GM23338 (cell line): ENCODE data around the gene ATG9A. TPM values are rescaled to one million over a fixed set of nuclear protein-coding genes. Genes with fewer than 3 reads are reported as not detected.

Experiments
- ATAC-seq: fragments of 200-7000 bp; cut with Tn5 transposase; 3 replicates; pipeline ENCODE4 v1.9.1; 2020
- DNase-seq: peaks from one replicate; pipeline ENCODE4 v3.0.0-alpha.2; 2015; ENCODE audit warnings: low spot score
- H2AFZ ChIP-seq: fragments of 200-600 bp; sonication (generic); 2 replicates; pipeline ENCODE4 v1.8.0; 2016; ENCODE audit warnings: antibody characterized with exemption, mild to moderate bottlenecking, moderate library complexity
- H3F3A ChIP-seq: fragments of 200-600 bp; sonication (generic); replicated peaks from 2 replicates; pipeline ENCODE4 v1.8.0; 2017; ENCODE audit warnings: antibody characterized with exemption, mixed run types, low read depth
- H3K27ac ChIP-seq: fragments of 200-600 bp; sonication (generic); 2 replicates; pipeline ENCODE4 v1.6.1; 2016; ENCODE audit warnings: low read depth
- H3K27me3 ChIP-seq: fragments of 200-600 bp; sonication (generic); 2 replicates; pipeline ENCODE4 v1.8.0; 2016; ENCODE audit warnings: mild to moderate bottlenecking, mixed run types, moderate library complexity; ENCODE audit not compliant: insufficient read depth
- H3K36me3 ChIP-seq: fragments of 200-600 bp; sonication (generic); 2 replicates; pipeline ENCODE4 v1.8.0; 2016; ENCODE audit warnings: mild to moderate bottlenecking; ENCODE audit not compliant: insufficient read depth
- H3K4me1 ChIP-seq: fragments of 200-600 bp; sonication (generic); 2 replicates; pipeline ENCODE4 v1.8.0; 2016; ENCODE audit warnings: mild to moderate bottlenecking, moderate library complexity; ENCODE audit not compliant: insufficient read depth
- H3K4me2 ChIP-seq: fragments of 200-600 bp; sonication (generic); 2 replicates; pipeline ENCODE4 v1.7.1; 2017; ENCODE audit warnings: mixed run types
- H3K4me3 ChIP-seq: fragments of 200-600 bp; sonication (generic); 2 replicates; pipeline ENCODE4 v1.6.1; 2016; ENCODE audit warnings: mixed run types
- H3K79me2 ChIP-seq: fragments of 200-600 bp; sonication (generic); replicated peaks from 2 replicates; pipeline ENCODE4 v1.8.0; 2017; ENCODE audit warnings: mild to moderate bottlenecking; ENCODE audit not compliant: insufficient read depth
- H3K9me2 ChIP-seq: fragments of 200-600 bp; sonication (generic); 2 replicates; pipeline ENCODE4 v1.8.0; 2017; ENCODE audit not compliant: insufficient read depth
- H4K20me1 ChIP-seq: fragments of 200-600 bp; sonication (generic); replicated peaks from 2 replicates; pipeline ENCODE4 v1.8.0; 2017; ENCODE audit warnings: mild to moderate bottlenecking; ENCODE audit not compliant: insufficient read depth
- H3K27ac Mint-ChIP-seq: 2 replicates; pipeline ENCODE4 v1.8.0; 2020; ENCODE audit warnings: inconsistent platforms, mild to moderate bottlenecking, moderate library complexity, mixed read lengths
- H3K27me3 Mint-ChIP-seq: 3 replicates; pipeline ENCODE4 v1.8.0; 2022; ENCODE audit warnings: low read depth, mild to moderate bottlenecking, moderate library complexity, mixed read lengths, inconsistent platforms; ENCODE audit not compliant: insufficient read depth, poor library complexity
- H3K36me3 Mint-ChIP-seq: 3 replicates; pipeline ENCODE4 v1.8.0; 2021; ENCODE audit warnings: low read depth, mild to moderate bottlenecking, inconsistent platforms, moderate library complexity, mixed read lengths
- H3K4me1 Mint-ChIP-seq: 3 replicates; pipeline ENCODE4 v1.8.0; 2020; ENCODE audit warnings: mild to moderate bottlenecking, inconsistent platforms, mixed read lengths
- H3K4me3 Mint-ChIP-seq: 3 replicates; pipeline ENCODE4 v1.8.0; 2021; ENCODE audit warnings: moderate library complexity, mild to moderate bottlenecking, inconsistent platforms, mixed read lengths
- H3K9me3 Mint-ChIP-seq: 3 replicates; pipeline ENCODE4 v1.8.0; 2020; ENCODE audit warnings: moderate library complexity, mild to moderate bottlenecking, inconsistent platforms, mixed read lengths
- CREB1 ChIP-seq: fragments of 250-450 bp; sonication (Bioruptor Pico); IDR thresholded peaks from 2 replicates; pipeline ENCODE4 v1.5.0; 2020; ENCODE audit warnings: low read depth, mild to moderate bottlenecking, moderate library complexity
- ETS1 ChIP-seq: IDR thresholded peaks from 2 replicates; pipeline ENCODE4 v1.6.1; 2016; ENCODE audit warnings: antibody characterized with exemption
- EZH2phosphoT487 ChIP-seq: fragments of 200-600 bp; sonication (generic); IDR thresholded peaks from one replicate; pipeline ENCODE4 v1.8.1; 2018; ENCODE audit warnings: antibody characterized with exemption; ENCODE audit not compliant: unreplicated experiment
- POLR2AphosphoS5 ChIP-seq: IDR thresholded peaks from 2 replicates; pipeline ENCODE4 v1.6.1; 2016; ENCODE audit warnings: antibody characterized with exemption, low read depth
- STAT1 ChIP-seq: IDR thresholded peaks from one replicate; pipeline ENCODE4 v1.6.1; 2016; ENCODE audit warnings: antibody characterized with exemption; ENCODE audit not compliant: unreplicated experiment
- ZNF114 ChIP-seq: fragments of 250-450 bp; sonication (Bioruptor Pico); IDR thresholded peaks from 2 replicates; pipeline ENCODE4 v1.5.0; 2020; ENCODE audit warnings: mild to moderate bottlenecking, moderate library complexity
- ZNF331 ChIP-seq: fragments of 250-450 bp; sonication (Bioruptor Pico); IDR thresholded peaks from 2 replicates; pipeline ENCODE4 v1.5.0; 2020; ENCODE audit warnings: low read depth, mild to moderate bottlenecking, moderate library complexity
- polyA plus RNA-seq: library from polyadenylated mRNA; unstranded; fragments of >200 nt; fragmentation: Nextera tagmentation; extraction: Ambion mirVana; gene quantifications from 2 replicates; pipeline ENCODE4 v1.2.1, GENCODE V29; 2016
- total RNA-seq: library from RNA; depleted of rRNA; stranded (reverse); fragments of >200 nt; shearing (Covaris generic); gene quantifications from 2 replicates; pipeline ENCODE4 v1.2.3, GENCODE V29; 2014
- TF ChIP-seq, protein P1 (sequence below), 2 experiments: fragments of 200-600 bp in 1 of 2; sonication (generic) in 1 of 2; conservative IDR thresholded peaks; 2 replicates each; pipeline versions ENCODE4 v1.5.1 to v1.6.1; 2016 to 2017; ENCODE audit warnings: antibody characterized with exemption in 2 of 2, low read depth in 2 of 2, mild to moderate bottlenecking in 2 of 2, moderate library complexity in 1 of 2
- TF ChIP-seq, protein P2 (sequence below): IDR thresholded peaks from one replicate; pipeline ENCODE4 v1.6.1; 2018; ENCODE audit warnings: antibody characterized with exemption; ENCODE audit not compliant: unreplicated experiment

Gene ATG9A
- total and polyA plus RNA-seq, 2 experiments from 2014 or later, result 20.7 to 54.2 TPM

DNA sequence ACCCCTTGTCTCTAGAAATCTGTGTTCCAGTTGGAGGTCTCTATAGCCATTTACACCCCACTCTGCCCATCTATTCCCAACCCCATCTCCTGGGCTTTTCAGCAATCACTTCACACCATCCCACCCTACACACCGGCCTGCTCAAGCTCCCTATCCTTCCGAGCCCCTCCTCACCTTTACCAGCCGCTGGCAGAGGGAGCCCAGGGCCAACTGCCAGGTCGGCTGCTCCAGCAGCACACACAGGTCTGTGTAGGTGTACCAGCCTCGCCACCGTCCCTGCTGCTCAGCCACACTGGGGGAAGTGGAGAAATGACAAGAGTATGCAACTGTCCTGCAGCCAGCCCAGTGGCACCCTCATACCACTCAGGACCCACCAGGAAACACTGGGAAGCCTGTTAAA is 56.3 kb downstream of the ATG9A start (continued):
- TF ChIP-seq, protein P1, sequence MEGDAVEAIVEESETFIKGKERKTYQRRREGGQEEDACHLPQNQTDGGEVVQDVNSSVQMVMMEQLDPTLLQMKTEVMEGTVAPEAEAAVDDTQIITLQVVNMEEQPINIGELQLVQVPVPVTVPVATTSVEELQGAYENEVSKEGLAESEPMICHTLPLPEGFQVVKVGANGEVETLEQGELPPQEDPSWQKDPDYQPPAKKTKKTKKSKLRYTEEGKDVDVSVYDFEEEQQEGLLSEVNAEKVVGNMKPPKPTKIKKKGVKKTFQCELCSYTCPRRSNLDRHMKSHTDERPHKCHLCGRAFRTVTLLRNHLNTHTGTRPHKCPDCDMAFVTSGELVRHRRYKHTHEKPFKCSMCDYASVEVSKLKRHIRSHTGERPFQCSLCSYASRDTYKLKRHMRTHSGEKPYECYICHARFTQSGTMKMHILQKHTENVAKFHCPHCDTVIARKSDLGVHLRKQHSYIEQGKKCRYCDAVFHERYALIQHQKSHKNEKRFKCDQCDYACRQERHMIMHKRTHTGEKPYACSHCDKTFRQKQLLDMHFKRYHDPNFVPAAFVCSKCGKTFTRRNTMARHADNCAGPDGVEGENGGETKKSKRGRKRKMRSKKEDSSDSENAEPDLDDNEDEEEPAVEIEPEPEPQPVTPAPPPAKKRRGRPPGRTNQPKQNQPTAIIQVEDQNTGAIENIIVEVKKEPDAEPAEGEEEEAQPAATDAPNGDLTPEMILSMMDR (conservative IDR thresholded peaks at IDR 0.05; ENCODE audit: low read depth in 2 of 2), result no peak
- TF ChIP-seq ETS1 (no peak), STAT1 (no peak), CREB1 (CRISPR knock-in tag) (no peak), POLR2AphosphoS5 (no peak), EZH2phosphoT487 (no peak)
- TF ChIP-seq, protein P2, sequence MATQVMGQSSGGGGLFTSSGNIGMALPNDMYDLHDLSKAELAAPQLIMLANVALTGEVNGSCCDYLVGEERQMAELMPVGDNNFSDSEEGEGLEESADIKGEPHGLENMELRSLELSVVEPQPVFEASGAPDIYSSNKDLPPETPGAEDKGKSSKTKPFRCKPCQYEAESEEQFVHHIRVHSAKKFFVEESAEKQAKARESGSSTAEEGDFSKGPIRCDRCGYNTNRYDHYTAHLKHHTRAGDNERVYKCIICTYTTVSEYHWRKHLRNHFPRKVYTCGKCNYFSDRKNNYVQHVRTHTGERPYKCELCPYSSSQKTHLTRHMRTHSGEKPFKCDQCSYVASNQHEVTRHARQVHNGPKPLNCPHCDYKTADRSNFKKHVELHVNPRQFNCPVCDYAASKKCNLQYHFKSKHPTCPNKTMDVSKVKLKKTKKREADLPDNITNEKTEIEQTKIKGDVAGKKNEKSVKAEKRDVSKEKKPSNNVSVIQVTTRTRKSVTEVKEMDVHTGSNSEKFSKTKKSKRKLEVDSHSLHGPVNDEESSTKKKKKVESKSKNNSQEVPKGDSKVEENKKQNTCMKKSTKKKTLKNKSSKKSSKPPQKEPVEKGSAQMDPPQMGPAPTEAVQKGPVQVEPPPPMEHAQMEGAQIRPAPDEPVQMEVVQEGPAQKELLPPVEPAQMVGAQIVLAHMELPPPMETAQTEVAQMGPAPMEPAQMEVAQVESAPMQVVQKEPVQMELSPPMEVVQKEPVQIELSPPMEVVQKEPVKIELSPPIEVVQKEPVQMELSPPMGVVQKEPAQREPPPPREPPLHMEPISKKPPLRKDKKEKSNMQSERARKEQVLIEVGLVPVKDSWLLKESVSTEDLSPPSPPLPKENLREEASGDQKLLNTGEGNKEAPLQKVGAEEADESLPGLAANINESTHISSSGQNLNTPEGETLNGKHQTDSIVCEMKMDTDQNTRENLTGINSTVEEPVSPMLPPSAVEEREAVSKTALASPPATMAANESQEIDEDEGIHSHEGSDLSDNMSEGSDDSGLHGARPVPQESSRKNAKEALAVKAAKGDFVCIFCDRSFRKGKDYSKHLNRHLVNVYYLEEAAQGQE, result no peak

- Histone ChIP-seq H2AFZ (no peak overlapping the region), H4K20me1 (no peaks in the 10 kb centered on the region), H3K4me3 (no peak overlapping the region), H3K79me2 (no peaks in the 10 kb centered on the region), H3K36me3 (no peaks in the 10 kb centered on the region), H3K27ac (no peak overlapping the region), H3K9me2 (no peaks in the 10 kb centered on the region), H3K4me2 (no peak overlapping the region), H3F3A (peaks cover 13% of the 10 kb centered on the region), H3K27me3 (no peaks in the 10 kb centered on the region), H3K4me1 (peaks cover 6% of the 10 kb centered on the region)
- peaks cover 17% of the 10 kb centered on the region for H3K36me3 Mint-ChIP-seq
- H3K4me1 Mint-ChIP-seq, result peaks cover 14% of the 10 kb centered on the region
- DNase-seq, result no peak
- ATAC-seq, result no peak
- TF ChIP-seq CREB1 (CRISPR knock-in tag) (no peak), POLR2AphosphoS5 (no peak), ZNF114 (no peak), ZNF331 (CRISPR knock-in tag) (no peak)
- H3K27ac Mint-ChIP-seq, result no peak overlapping the region
- H3K4me3 Mint-ChIP-seq, result no peak overlapping the region
- H3K27me3 Mint-ChIP-seq, result peaks cover 19% of the 10 kb centered on the region
- no peaks in the 10 kb centered on the region; the same call in 2 of the 3 replicates for H3K9me3 Mint-ChIP-seq
These were observed 56.9 kb downstream of the ATG9A start for GRCh38 chr2:219172231-219173154.
